ENCODE results near the gene RPAP2. TPM values are rescaled to one million over a fixed set of nuclear protein-coding genes. Genes with fewer than 3 reads are reported as not detected.

The RPAP2 gene
- total RNA-seq, 2 donors from 2014 or later: 16.7 to 23.5 TPM

GRCh38 chr1:92447033-92447681 lies 148.3 kb downstream of the RPAP2 start:
- no peak overlapping the region for H3K9ac ChIP-seq (ENCODE audit: low read depth in 2 of 2, low read length in 2 of 2)
- no peak overlapping the region for H3K27ac ChIP-seq
- DNase-seq: no peak
- no peak for TF ChIP-seq CTCF (IDR thresholded peaks at IDR 0.05)
- H3K27me3 ChIP-seq: no peaks in the 10 kb centered on the region
- no peaks in the 10 kb centered on the region for H3K9me3 ChIP-seq
- no peak overlapping the region for H3K4me3 ChIP-seq
- no peaks in the 10 kb centered on the region for H3K36me3 ChIP-seq
- no peaks in the 10 kb centered on the region for H3K4me1 ChIP-seq
- intact Hi-C loops (cut with DNase I): no loop called here

GRCh38 chr1:92447976-92448375 lies 149.1 kb downstream of the RPAP2 start:
- no peak overlapping the region for H3K27ac ChIP-seq
- TF ChIP-seq CTCF (IDR thresholded peaks at IDR 0.05): no peak
- no peaks in the 10 kb centered on the region for H3K4me1 ChIP-seq
- H3K9me3 ChIP-seq: no peaks in the 10 kb centered on the region
- H3K9ac ChIP-seq (ENCODE audit: low read depth in 2 of 2, low read length in 2 of 2): no peak overlapping the region
- no peak for DNase-seq
- no peaks in the 10 kb centered on the region for H3K36me3 ChIP-seq
- intact Hi-C loops (cut with DNase I): no loop called here
- H3K4me3 ChIP-seq: no peak overlapping the region
- no peaks in the 10 kb centered on the region for H3K27me3 ChIP-seq

Other genes with a start within 250 kb of the RPAP2 start
- not detected for gene SETSIP, start 223.6 kb upstream of the RPAP2 start, total RNA-seq
- gene BTBD8, start 218.7 kb upstream of the RPAP2 start, total RNA-seq: 1 to 10 TPM; 3.1 to 4.1 TPM
- not detected for gene C1orf146, start 81.1 kb upstream of the RPAP2 start, total RNA-seq
- 1 to 10 TPM; 5.4 to 6.3 TPM for gene GLMN, start 72 bp upstream of the RPAP2 start, total RNA-seq
- 1 to 10 TPM; 5.4 to 8.7 TPM for gene GFI1, start 187.9 kb downstream of the RPAP2 start, total RNA-seq